Mesodermal cell (in vitro differentiated cells): ENCODE results near the gene SRGAP2B.
"Not testable (repeated sequence)": the region's sequence is repeated elsewhere in the genome, so short reads cannot be mapped to it uniquely, and the experiment has no call there.

Source experiments
- H3K27ac ChIP-seq: 2 replicates; pipeline ENCODE4 v1.7.0; 2013; ENCODE audit warnings: mild to moderate bottlenecking, low read depth, low read length, moderate library complexity; ENCODE audit not compliant: severe bottlenecking
- H3K36me3 ChIP-seq: 2 replicates; pipeline ENCODE4 v1.7.1; 2013; ENCODE audit warnings: mild to moderate bottlenecking, low read length, moderate library complexity; ENCODE audit not compliant: control insufficient read depth, insufficient read depth
- H3K4me1 ChIP-seq: one replicate; pipeline ENCODE4 v1.7.1; 2013; ENCODE audit warnings: mild to moderate bottlenecking, low read length; ENCODE audit not compliant: insufficient read depth, control insufficient read depth, poor library complexity, severe bottlenecking
- H3K4me3 ChIP-seq: 2 replicates; pipeline ENCODE4 v1.7.0; 2013; ENCODE audit warnings: low read length, control low read depth, mild to moderate bottlenecking; ENCODE audit not compliant: insufficient read depth, poor library complexity, severe bottlenecking; ENCODE audit errors: extremely low read depth
- H3K9me3 ChIP-seq: 2 replicates; pipeline ENCODE4 v1.7.1; 2013; ENCODE audit warnings: mild to moderate bottlenecking, low read length, moderate library complexity; ENCODE audit not compliant: control insufficient read depth
- WGBS, 2 experiments: methylation state at CpG; one replicate each; pipeline ENCODE4 v1.1.5; 2013; ENCODE audit warnings: missing lambda C conversion rate in 2 of 2; ENCODE audit not compliant: insufficient coverage in 2 of 2; 5-methylcytosine and 5-hydroxymethylcytosine counted together

The SRGAP2B gene

DNA sequence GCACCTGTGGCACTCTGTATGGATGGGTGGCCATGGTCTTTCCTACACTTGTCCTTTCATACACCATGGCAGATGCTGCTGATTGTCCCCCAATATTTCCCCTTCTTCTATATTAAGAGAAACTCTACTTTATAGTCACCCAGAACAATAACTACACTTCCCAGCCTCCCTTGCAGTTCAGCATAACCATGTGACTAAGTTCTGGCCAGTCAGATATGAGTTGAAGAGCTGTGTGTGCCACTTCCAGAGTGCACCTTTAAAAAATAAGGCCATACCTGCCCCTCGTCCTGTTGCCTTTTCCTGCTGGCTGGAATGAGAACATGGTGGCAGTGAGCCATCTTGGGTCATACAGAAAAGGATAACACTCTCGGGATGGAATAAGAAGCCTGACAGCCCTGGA lies 108.0 kb downstream of the SRGAP2B start:
- H3K9me3 ChIP-seq, H3K27ac ChIP-seq, H3K4me1 ChIP-seq, H3K36me3 ChIP-seq, H3K4me3 ChIP-seq: not testable (repeated sequence)
- WGBS, 2 experiments = no CpG with 5 or more reads among the region's 2 CpGs

DNA sequence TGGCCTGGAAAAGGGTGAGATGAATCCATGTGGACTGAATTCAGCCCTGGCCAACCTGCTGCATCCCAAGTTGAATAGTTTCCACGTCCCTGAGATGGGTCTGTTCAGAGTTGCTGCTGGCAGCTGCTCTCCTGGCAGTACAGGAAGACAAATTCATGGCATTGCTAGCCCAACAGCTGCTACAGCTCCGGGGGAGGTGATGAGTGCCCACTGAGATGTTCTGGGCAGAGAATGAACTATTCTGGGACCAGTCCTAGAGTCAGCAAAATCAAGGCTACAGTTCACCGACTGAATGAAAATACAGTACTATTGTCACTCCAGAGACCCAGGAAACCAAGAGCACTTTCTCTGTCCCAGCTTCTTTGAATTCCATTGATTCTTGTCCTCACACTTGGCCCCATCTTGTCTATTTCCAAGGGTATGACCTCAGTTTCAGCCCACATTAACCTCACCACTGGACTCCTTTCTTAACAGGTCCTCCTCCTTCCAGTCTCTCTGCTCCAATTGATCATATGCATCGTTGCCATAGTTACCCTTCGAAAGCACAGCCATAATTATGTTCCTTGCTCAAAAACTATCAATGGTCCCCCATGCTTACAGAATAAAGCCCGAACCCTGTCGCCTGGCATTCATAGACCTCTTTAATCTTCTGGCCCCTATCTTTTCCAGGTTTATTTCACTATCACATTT lies 108.8 kb downstream of the SRGAP2B start:
- not testable (repeated sequence) for H3K27ac ChIP-seq, H3K4me3 ChIP-seq, H3K9me3 ChIP-seq, H3K36me3 ChIP-seq, H3K4me1 ChIP-seq
- WGBS, 2 experiments = no CpG with 5 or more reads among the region's 7 CpGs

DNA sequence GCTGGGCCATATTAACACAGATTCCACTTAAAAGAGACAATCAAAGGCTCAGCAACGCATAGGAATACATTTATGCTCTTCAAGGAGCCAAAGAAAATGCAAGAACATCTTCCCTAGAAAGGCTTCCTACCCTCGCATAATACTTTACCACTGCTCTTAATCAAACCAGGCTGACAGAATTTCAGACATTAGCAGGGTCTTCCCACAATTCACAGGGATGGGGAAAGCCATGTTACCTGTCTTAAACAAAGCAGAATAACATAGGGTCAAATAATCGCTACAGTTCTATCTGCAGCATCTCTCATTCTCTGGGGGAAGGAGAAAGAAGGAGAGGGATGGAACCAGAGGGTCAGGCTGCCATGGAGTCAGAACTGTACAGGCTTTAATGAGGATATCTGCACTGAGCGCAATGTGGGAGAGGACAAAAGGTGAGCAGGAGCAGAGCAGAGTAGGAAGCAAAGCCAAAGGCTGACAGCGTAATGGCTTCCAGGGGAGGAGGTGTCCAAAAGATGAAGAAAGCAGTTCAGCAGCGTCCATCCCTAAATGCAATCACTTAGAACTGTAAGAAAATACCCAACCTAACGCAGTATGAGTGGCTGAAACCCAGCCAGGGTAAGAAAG lies 109.5 kb downstream of the SRGAP2B start:
- WGBS, 2 experiments = 50% methylated on average over 1 of the region's 7 CpGs; no CpG with 5 or more reads in 1 of the 2 experiments
- not testable (repeated sequence) for H3K4me1 ChIP-seq, H3K27ac ChIP-seq, H3K4me3 ChIP-seq, H3K9me3 ChIP-seq, H3K36me3 ChIP-seq

DNA sequence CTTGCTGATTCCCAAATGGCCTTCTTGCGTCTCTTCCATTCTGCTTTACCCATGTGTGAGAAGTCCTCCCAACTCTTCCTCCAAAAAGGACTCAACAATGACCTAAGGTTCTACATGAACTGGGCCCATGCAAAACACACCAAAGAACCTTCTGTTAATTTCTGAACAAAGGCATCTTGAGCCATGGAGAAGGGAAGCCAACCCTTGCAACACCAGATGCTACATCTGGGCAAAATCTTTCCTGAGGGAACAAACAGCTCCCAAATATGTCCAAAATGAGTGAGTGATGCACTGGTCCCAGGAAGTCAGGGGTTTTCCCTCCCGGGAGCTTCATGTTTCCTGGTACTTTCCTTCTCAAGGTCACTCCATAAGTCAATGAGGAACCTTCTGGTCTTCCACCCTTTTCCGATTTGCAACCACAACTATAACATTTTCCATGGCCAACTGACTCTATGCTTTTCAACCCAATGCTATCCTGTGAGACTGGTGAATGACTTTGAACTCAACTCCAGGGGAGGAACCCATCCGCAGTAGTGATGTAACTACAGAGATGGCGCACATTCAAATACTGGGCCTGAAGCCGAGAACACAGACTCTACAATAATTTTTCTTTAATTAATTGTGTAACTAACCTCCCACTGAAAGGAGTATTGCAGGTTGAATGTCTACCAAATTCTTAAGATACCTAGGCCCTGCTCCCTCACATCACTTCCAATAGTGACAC lies 112.2 kb downstream of the SRGAP2B start:
- H3K4me3 ChIP-seq, H3K4me1 ChIP-seq, H3K9me3 ChIP-seq, H3K36me3 ChIP-seq, H3K27ac ChIP-seq: not testable (repeated sequence)
- whole genome bisulfite sequencing, 2 experiments = no CpG with 5 or more reads among the region's 6 CpGs

DNA sequence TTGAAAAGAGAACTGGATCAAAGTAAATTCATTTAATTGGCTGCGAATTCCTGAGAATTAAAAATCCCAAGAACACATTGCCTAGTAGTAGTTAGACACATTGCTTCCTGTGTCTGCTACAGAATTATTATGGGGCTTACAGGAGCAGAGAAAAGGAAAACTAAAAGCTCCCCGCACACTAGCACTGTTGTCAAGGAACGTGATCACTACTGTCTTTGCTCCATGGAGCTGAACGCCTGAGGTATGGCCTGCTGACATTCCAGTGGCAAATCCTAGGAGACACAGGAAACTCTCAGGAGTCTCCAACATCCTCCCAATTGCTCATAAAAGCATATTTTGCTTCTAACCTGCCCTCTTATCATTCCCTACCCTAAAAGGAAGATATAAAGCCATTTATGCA lies 114.0 kb downstream of the SRGAP2B start:
- H3K9me3 ChIP-seq, H3K4me3 ChIP-seq, H3K36me3 ChIP-seq, H3K4me1 ChIP-seq, H3K27ac ChIP-seq: not testable (repeated sequence)
- no CpG with 5 or more reads among the region's 4 CpGs for WGBS, 2 experiments

DNA sequence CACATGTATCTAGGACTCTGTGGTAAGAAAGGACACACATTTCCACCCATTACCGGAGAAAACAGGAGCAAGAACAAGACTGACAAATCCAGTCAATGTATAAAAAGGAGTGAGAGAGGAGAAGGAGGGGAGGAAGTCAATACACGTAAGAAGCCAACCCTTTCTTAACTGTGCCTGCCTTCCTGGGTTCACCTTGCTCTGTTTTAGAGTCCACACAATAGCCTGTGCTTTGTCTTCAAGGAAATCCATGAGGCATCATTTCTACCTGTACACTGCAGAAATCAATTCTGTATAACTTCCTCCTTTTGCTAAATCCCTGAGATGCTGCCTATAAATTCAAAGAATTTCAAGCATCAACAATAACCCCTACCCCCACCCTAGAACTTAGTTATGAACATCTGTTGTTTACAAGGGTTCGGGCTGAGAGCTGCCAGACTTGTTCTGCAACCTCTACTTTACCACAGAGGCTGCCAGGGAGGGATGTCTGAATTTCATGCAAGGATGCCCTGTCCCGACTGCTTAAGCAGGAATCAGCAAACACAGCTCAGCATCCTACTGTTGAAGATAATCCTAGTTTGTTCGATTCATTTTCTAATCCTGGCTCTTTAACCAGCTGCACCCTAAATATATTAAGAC lies 115.0 kb downstream of the SRGAP2B start:
- WGBS, 2 experiments = no CpG with 5 or more reads among the region's 5 CpGs
- not testable (repeated sequence) for H3K27ac ChIP-seq, H3K9me3 ChIP-seq, H3K4me1 ChIP-seq, H3K36me3 ChIP-seq, H3K4me3 ChIP-seq

DNA sequence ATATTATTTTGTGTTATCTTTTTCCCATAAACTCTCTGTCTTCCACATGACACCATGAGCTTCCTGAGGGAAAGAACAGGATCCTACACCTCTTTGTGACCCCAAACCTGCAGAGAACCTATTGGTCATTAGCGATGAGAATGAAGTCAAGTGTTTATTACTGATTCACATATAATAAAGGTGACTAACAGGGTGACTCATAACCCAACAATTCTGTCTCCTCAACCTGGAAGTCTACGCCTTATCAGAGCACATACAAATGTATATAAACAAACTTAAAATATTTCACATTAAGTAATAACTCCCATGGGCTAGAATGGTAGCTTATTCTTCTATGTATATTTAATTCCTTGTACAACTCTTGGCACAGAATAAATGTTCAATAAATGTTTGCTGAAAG lies 117.3 kb downstream of the SRGAP2B start:
- H3K9me3 ChIP-seq, H3K4me1 ChIP-seq: not testable (repeated sequence)
- no CpG with 5 or more reads among the region's 2 CpGs for WGBS, 2 experiments

DNA sequence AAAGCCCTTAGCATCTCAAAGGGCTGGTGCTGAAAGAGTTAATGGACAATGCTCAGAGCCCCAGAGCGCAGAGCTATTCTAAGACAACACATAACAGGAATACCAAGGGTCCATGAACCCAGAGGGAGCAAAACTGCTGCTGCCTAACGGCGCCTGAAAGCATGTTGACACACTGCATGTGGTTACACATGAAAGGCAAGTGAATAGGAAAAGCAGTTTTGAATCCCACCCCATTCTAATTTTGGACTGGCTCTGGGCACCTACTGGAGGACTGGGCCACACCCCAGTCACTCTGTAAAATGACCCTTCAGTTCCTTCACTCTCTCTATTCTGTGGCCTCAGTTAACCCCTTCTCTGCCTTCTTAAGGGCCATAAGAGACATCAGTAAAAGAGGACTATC lies 123.2 kb downstream of the SRGAP2B start:
- not testable (repeated sequence) for H3K4me3 ChIP-seq, H3K9me3 ChIP-seq
- no CpG with 5 or more reads among the region's 3 CpGs for WGBS, 2 experiments

More for the DNA sequence above, 117.3 kb downstream of the SRGAP2B start:
- not testable (repeated sequence) for H3K27ac ChIP-seq, H3K4me3 ChIP-seq, H3K36me3 ChIP-seq

DNA sequence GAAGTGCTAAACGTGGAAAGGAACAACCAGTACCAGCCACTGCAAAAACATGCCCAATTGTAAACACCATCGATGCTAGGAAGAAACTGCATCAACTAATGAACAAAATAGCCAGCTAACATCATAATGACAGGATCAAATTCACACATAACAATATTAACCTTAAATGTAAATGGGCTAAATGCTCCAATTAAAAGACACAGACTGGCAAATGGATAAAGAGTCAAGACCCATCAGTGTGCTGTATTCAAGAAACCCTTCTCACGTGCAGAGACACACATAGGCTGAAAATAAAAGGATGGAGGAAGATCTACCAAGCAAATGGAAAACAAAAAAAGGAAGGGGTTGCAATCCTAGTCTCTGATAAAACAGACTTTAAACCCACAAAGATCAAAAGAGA lies 128.6 kb downstream of the SRGAP2B start:
- not testable (repeated sequence) for H3K4me3 ChIP-seq, H3K9me3 ChIP-seq, H3K36me3 ChIP-seq, H3K4me1 ChIP-seq, H3K27ac ChIP-seq
- WGBS, 2 experiments = 80 to 100% methylated on average over 1 of the region's 3 CpGs

More for the DNA sequence above, 123.2 kb downstream of the SRGAP2B start:
- H3K4me1 ChIP-seq, H3K36me3 ChIP-seq, H3K27ac ChIP-seq: not testable (repeated sequence)

DNA sequence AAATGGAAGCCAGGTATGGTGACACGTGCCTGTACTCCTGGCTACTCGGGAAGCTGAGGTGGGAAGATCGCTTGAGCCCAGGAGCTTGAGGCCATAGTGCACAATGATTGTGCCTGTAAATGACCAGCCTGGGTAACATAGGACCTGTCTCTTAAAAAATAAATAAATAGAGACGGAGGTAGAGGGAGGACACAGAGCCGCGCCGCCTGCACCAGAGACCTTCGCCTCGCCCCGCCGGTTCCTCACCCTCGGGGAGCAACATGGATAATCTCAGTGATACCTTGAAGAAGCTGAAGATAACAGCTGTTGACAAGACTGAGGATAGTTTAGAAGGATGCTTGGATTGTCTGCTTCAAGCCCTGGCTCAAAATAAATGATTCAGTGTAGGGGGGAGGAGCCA lies 130.4 kb downstream of the SRGAP2B start:
- not testable (repeated sequence) for H3K4me3 ChIP-seq, H3K27ac ChIP-seq, H3K36me3 ChIP-seq, H3K9me3 ChIP-seq, H3K4me1 ChIP-seq
- WGBS, 2 experiments = no CpG with 5 or more reads among the region's 12 CpGs

DNA sequence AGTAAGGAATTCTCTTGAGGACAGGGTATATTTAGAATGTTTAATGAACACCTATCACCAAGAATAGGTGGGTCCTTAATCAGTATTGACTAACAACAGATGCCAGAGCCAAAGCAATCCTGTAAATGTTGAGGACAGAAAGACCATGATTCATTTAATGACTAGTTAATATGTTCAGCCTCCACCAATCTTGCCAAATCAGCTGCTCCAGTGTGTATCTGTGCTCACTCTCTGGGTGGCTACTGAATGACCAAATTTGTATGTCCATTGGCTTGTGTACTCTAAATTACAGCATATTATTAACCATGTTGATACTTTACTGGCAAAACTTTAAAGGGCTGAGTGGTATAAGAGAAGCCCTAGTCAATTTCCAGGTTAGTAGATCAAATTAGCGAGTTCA lies 130.9 kb downstream of the SRGAP2B start:
- H3K4me3 ChIP-seq, H3K4me1 ChIP-seq, H3K9me3 ChIP-seq, H3K27ac ChIP-seq, H3K36me3 ChIP-seq: not testable (repeated sequence)
- WGBS, 2 experiments = no CpG with 5 or more reads among the region's 1 CpG
